NCI-H748 treated with DMSO at 0.1 percent for 48 hours (cell line): ENCODE data around the gene ICAM1.
A peak's percentile ranks its signal among the peaks of the same experiment; 100 is the strongest.
"Not testable (repeated sequence)": the region's sequence is repeated elsewhere in the genome, so short reads cannot be mapped to it uniquely, and the experiment has no call there.

Source experiments
- DNase-seq: peaks from one replicate; lab custom pipeline; 2025; lab: John Stamatoyannopoulos, UW

Gene ICAM1

DNA sequence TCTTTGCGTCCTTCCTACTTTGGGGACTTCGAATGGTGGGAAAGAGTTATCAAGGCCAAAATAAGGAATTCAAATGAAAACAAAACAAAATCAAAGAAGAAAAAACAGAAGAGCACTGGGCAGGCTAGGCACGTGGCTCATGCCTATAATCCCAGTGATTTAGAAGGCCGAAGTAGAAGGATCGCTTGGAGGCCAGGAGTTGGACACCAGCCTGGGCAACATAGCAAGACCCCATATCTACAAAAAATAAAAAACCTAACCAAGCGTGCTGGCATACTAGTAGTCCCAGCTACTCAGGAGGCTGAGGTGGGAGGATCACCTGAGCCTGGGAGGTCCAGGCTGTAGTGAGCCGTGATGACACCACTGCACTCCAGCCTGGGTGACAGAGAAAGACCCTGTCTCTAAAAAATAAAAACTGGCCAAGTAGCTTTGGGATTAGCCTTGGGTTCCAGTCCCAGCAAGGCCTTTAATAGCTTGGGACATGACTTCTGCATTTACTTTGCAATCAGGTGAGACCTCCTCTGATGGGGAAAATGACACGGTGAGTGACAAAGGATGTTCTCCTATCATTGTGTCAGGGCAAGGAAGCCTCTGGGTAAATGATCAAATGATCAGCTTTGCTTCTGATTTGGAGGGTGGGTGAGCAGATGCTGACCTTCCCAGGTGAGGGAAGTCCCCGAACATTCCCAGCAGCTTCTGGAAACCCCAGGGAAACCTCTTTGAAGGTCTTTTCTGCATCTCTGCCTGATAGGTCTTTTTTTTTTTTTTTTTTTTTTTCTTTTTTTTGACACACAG is 7.1 kb downstream of the ICAM1 start:
- no peak for DNase-seq

- no peak for DNase-seq
Measured at GRCh38 chr19:10278935-10279334, 8.0 kb downstream of the ICAM1 start.

- no peak for DNase-seq
Measured at GRCh38 chr19:10279737-10280442, 9.0 kb downstream of the ICAM1 start.

GRCh38 chr19:10282043-10282442 is 11.1 kb downstream of the ICAM1 start:
- DNase-seq = not testable (repeated sequence)

DNA sequence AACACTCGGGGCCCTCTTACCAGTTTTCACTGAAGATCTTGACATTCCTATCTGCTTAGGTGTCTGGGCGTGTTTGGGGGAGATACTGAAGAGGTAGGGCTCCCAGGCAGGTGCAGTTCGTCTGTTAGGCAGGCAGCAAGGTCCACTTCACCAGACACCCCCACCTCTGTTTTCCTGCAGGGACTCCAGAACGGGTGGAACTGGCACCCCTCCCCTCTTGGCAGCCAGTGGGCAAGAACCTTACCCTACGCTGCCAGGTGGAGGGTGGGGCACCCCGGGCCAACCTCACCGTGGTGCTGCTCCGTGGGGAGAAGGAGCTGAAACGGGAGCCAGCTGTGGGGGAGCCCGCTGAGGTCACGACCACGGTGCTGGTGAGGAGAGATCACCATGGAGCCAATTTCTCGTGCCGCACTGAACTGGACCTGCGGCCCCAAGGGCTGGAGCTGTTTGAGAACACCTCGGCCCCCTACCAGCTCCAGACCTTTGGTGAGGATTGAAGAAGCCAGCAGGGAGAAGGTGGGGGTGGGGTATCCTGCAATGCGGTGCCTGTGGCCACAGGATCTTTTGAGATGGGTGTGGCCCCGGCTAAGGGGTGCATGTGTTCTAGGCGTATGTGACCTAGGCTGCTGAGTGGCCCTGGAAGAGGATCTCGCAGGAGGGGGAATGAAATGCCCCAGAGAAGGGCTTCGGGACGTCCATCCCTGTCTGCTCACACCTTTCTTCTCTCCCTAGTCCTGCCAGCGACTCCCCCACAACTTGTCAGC is 12.6 kb downstream of the ICAM1 start:
- no peak for DNase-seq

GRCh38 chr19:10284065-10284959 is 13.4 kb downstream of the ICAM1 start:
- no peak for DNase-seq

GRCh38 chr19:10284960-10285278 is 14.0 kb downstream of the ICAM1 start:
- DNase-seq = no peak

GRCh38 chr19:10285393-10285792 is 14.5 kb downstream of the ICAM1 start:
- DNase-seq = no peak

DNA sequence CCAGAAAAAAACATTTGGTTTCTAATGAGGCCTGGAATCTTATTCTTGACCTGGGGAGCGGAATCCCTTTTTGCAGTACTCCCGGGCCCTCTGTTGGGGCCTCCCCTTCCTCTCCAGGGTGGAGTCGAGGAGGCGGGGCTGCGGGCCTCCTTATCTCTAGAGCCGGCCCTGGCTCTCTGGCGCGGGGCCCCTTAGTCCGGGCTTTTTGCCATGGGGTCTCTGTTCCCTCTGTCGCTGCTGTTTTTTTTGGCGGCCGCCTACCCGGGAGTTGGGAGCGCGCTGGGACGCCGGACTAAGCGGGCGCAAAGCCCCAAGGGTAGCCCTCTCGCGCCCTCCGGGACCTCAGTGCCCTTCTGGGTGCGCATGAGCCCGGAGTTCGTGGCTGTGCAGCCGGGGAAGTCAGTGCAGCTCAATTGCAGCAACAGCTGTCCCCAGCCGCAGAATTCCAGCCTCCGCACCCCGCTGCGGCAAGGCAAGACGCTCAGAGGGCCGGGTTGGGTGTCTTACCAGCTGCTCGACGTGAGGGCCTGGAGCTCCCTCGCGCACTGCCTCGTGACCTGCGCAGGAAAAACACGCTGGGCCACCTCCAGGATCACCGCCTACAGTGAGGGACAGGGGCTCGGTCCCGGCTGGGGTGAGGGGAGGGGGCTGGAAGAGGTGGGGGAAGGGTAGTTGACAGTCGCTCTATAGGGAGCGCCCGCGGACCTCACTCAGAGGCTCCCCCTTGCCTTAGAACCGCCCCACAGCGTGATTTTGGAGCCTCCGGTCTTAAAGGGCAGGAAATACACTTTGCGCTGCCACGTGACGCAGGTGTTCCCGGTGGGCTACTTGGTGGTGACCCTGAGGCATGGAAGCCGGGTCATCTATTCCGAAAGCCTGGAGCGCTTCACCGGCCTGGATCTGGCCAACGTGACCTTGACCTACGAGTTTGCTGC is 16.1 kb downstream of the ICAM1 start, which contains the start of gene ICAM4:
Gene ICAM4 (plus strand): TSS at position 153 of the 935 bp plus-strand sequence. CDS start 58 bp downstream, at position 211.
- DNase-seq = no peak

DNA sequence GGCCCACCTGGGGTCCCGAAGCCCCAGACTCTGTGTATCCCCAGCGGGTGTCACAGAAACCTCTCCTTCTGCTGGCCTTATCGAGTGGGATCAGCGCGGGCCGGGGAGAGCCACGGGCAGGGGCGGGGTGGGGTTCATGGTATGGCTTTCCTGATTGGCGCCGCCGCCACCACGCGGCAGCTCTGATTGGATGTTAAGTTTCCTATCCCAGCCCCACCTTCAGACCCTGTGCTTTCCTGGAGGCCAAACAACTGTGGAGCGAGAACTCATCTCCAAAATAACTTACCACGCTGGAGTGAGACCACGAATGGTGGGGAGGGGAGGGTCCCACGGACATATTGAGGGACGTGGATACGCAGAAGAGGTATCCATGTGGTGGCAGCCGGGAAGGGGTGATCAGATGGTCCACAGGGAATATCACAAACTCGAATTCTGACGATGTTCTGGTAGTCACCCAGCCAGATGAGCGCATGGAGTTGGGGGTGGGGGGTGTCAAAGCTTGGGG is 17.8 kb downstream of the ICAM1 start:
- DNase-seq = peak; percentile 11

DNA sequence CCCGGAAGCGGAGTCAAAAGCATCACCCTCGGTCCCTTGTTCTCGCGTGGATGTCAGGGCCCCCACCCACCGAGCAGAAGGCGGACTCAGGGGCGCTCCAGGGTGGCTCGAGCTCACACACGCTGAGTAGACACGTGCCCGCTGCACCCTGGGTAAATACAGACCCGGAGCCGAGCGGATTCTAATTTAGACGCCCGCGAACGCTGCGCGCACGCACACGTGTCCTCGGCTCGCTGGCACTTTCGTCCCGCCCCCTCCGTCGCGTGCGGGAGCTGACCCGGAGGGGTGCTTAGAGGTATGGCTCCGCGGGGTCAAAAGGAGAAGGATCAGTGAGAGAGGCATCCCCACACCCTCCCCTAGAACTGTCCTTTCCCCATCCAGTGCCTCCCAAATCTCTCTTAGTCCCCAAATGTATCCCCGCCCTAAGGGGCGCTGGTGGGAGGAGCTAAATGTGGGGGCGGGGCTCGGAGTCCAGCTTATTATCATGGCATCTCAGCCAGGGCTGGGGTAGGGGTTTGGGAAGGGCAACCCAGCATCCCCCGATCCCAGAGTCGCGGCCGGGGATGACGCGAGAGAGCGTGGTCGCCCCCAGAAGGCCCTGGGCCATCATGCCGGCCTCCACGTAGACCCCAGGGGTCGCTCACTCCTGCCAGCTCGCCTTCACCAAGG is 18.4 kb downstream of the ICAM1 start:
- peak; percentile 39 for DNase-seq

DNA sequence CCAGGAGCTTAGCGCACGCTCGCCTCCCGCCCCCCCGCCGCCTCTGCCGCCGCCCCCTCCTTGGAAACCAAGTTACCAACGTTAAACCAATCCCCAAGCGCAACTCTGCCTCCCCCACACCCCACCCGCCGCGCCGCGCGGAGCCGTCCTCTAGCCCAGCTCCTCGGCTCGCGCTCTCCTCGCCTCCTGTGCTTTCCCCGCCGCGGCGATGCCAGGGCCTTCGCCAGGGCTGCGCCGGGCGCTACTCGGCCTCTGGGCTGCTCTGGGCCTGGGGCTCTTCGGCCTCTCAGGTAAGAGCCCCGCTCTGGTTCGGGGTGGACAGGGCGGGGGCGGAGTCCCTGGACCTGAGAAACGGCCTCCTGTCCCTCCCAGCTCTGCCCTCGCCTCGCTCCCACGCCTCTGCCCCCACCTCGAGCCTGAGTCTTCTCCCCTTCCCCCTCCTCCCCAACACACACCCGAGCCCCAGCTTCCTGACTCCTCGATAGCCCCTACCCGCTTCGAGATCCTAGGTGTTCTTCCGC is 19.0 kb downstream of the ICAM1 start, which contains the start of gene ICAM5:
Gene ICAM5 (plus strand): TSS at position 117 of the 521 bp plus-strand sequence. CDS start 92 bp downstream, at position 209.
- DNase-seq = no peak

DNA sequence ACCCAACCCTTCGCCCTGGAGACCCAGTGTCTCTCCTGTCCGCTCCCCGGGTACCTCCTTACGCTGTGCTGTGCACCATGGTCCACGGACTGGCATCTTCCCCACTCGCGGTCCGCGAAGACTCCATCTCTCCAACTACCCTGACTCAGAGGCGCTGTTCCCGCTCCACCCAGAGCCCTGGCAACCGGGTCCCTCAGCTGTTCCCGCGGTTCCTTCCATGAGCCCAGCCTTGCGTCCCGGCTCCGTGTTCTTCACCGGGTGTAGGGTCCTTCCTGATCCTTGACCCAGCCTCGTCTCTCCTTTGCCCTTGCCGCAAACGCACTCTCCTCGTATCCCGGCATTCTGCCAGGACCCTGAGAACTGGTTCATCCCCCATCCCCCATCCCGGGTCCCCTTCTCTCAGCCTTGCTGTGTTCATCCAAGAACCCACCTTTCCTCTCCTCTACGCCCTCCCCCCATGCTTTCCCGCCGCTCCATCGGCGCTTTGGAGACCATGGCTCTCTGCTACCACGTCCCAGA is 19.5 kb downstream of the ICAM1 start:
- DNase-seq = no peak

GRCh38 chr19:10290876-10291553 is 20.1 kb downstream of the ICAM1 start:
- no peak for DNase-seq

DNA sequence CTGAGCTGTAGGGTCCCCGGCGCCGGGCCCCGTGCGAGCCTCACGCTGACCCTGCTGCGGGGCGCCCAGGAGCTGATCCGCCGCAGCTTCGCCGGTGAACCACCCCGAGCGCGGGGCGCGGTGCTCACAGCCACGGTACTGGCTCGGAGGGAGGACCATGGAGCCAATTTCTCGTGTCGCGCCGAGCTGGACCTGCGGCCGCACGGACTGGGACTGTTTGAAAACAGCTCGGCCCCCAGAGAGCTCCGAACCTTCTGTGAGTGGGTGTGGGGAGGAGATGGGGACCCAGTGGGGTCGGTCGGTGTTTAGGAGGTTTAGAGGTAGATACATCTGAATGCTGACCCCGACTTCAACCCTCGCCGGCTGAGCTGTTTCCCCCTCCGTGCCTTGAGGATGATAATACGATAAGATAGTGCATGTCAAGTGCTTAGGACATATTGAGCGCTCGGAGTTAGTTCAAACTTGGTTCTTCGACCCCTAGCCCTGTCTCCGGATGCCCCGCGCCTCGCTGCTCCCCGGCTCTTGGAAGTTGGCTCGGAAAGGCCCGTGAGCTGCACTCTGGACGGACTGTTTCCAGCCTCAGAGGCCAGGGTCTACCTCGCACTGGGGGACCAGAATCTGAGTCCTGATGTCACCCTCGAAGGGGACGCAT is 20.8 kb downstream of the ICAM1 start:
- DNase-seq = no peak

GRCh38 chr19:10292206-10292788 is 21.4 kb downstream of the ICAM1 start:
- peak; percentile 50 for DNase-seq

- DNase-seq = no peak
Measured at GRCh38 chr19:10292789-10293636, 22.1 kb downstream of the ICAM1 start.
